GM12878 (cell line): ENCODE results near the gene LRIG3. TPM values are rescaled to one million over a fixed set of nuclear protein-coding genes. Genes with fewer than 3 reads are reported as not detected.
"Not testable (repeated sequence)": the region's sequence is repeated elsewhere in the genome, so short reads cannot be mapped to it uniquely, and the experiment has no call there.

Source experiments
- ATAC-seq: fragments of 200-7000 bp; cut with Tn5 transposase; 3 replicates; pipeline ENCODE4 v1.9.1; 2020; ENCODE audit warnings: mild to moderate bottlenecking, moderate library complexity
- BruUV-seq: library from RNA; stranded (reverse); fragments of 400-500 nt; replicated peaks from 2 replicates; lab custom pipeline; 2021; lab: Mats Ljungman, UMichigan
- CTCF ChIA-PET: fragments of 300-600 bp; sonication (Branson Sonifier 250); formaldehyde crosslinking; extraction: SDS; loops from one replicate; lab custom pipeline; 2021; ENCODE audit warnings: inconsistent platforms; lab: Yijun Ruan, JAX
- POLR2A ChIA-PET: fragments of 350-600 bp; formaldehyde crosslinking; extraction: SDS; loops from one replicate; lab custom pipeline; 2021; ENCODE audit warnings: inconsistent platforms; lab: Charles Lee
- RAD21 ChIA-PET: fragments of 300-600 bp; sonication (Branson Sonifier 250); formaldehyde crosslinking; loops from one replicate; lab custom pipeline; 2023; ENCODE audit warnings: antibody characterized with exemption; ENCODE audit not compliant: unreplicated experiment; lab: Charles Lee
- SMC1A ChIA-PET: fragments of 300-600 bp; sonication (Branson Sonifier 250); formaldehyde crosslinking; loops from one replicate; lab custom pipeline; 2023; ENCODE audit not compliant: unreplicated experiment, uncharacterized antibody; lab: Charles Lee
- DNase-seq: peaks from one replicate; pipeline ENCODE4 v3.0.0-alpha.2; 2011; ENCODE audit warnings: low read depth, low spot score
- FAIRE-seq: peaks from 3 replicates; lab custom pipeline; 2011; peaks lifted over from hg19 to GRCh38; lab: Jason Lieb, UNC
- H2AFZ ChIP-seq: 2 replicates; pipeline ENCODE4 v1.6.0; 2011; ENCODE audit warnings: low read depth, low read length, control low read depth; ENCODE audit not compliant: control insufficient read depth
- H3K27ac ChIP-seq: 2 replicates; pipeline ENCODE4 v1.5.1; 2011; ENCODE audit warnings: control low read depth; ENCODE audit not compliant: control insufficient read depth, insufficient read depth
- H3K27me3 ChIP-seq, 2 experiments: replicated peaks in 1 of 2; 2 replicates each; pipeline versions ENCODE4 v1.6.0 to v1.6.1; 2011; ENCODE audit warnings: low read length in 1 of 2; ENCODE audit not compliant: control insufficient read depth in 2 of 2, insufficient read depth in 2 of 2
- H3K36me3 ChIP-seq, 2 experiments: 2 replicates each; pipeline ENCODE4 v1.5.1; 2011; ENCODE audit warnings: low read length in 1 of 2; ENCODE audit not compliant: control insufficient read depth in 2 of 2, insufficient read depth in 2 of 2
- H3K4me1 ChIP-seq: 2 replicates; pipeline ENCODE4 v1.6.1; 2011; ENCODE audit warnings: mild to moderate bottlenecking, low read length, moderate library complexity, mixed read lengths; ENCODE audit not compliant: control insufficient read depth, insufficient read depth
- H3K4me2 ChIP-seq: 2 replicates; pipeline ENCODE4 v1.6.0; 2011; ENCODE audit warnings: control low read depth; ENCODE audit not compliant: control insufficient read depth, insufficient read depth
- H3K4me3 ChIP-seq: fragments of 200-600 bp; sonication (generic); 2 replicates; pipeline ENCODE4 v1.5.1; 2016
- H3K79me2 ChIP-seq: 2 replicates; pipeline ENCODE4 v1.6.0; 2011; ENCODE audit warnings: low read length; ENCODE audit not compliant: control insufficient read depth, insufficient read depth
- H3K9ac ChIP-seq: 2 replicates; pipeline ENCODE4 v1.8.0; 2011; ENCODE audit warnings: low read length, control low read depth, mixed read lengths; ENCODE audit not compliant: control insufficient read depth, insufficient read depth
- H3K9me3 ChIP-seq: replicated peaks from 3 replicates; pipeline ENCODE4 v1.5.1; 2011; ENCODE audit warnings: mild to moderate bottlenecking, low read length; ENCODE audit not compliant: control insufficient read depth, insufficient read depth
- H4K20me1 ChIP-seq: 2 replicates; pipeline ENCODE4 v1.6.0; 2011; ENCODE audit not compliant: control insufficient read depth, insufficient read depth
- FOS ChIP-seq: IDR thresholded peaks from 3 replicates; pipeline ENCODE4 v1.6.1; 2011; ENCODE audit warnings: borderline replicate concordance; ENCODE audit not compliant: insufficient read length; ENCODE audit errors: extremely low read depth
- JUND ChIP-seq: IDR thresholded peaks from 2 replicates; pipeline ENCODE4 v1.6.1; 2012; ENCODE audit warnings: low read depth, mild to moderate bottlenecking, low read length, improper control_type of control experiment, moderate library complexity
- NFIC ChIP-seq: IDR thresholded peaks from 2 replicates; pipeline ENCODE4 v1.6.1; 2012; ENCODE audit warnings: low read depth, mild to moderate bottlenecking, inconsistent platforms, low read length, moderate library complexity
- NR2F1 ChIP-seq: fragments of 450-650 bp; conservative IDR thresholded peaks from 2 replicates; pipeline ENCODE4 v1.6.1; 2017; ENCODE audit warnings: mild to moderate bottlenecking
- PML ChIP-seq: IDR thresholded peaks from 2 replicates; pipeline ENCODE4 v1.6.1; 2012; ENCODE audit warnings: low read length, inconsistent platforms
- SP1 ChIP-seq: IDR thresholded peaks from one replicate; pipeline ENCODE4 v1.6.1; 2011; ENCODE audit warnings: low read depth, low read length
- TCF7 ChIP-seq: IDR thresholded peaks from 2 replicates; pipeline ENCODE4 v1.6.1; 2014; ENCODE audit warnings: antibody characterized with exemption, borderline replicate concordance
- WGBS: methylation state at CpG from one replicate; pipeline ENCODE4 v1.1.6; 2016; ENCODE audit warnings: low lambda C conversion rate; ENCODE audit not compliant: insufficient replicate concordance, insufficient coverage; ENCODE audit errors: missing lambda C conversion rate; 5-methylcytosine and 5-hydroxymethylcytosine counted together
- in situ Hi-C: fragments of 300-500 bp; cut with MboI; formaldehyde crosslinking; loops from 9 replicates; pipeline ENCODE4 v1.14.3; 2018; ENCODE audit warnings: mixed read lengths
- intact Hi-C: fragments of 100-400 bp; cut with micrococcal nuclease; formaldehyde crosslinking; loops from one replicate; pipeline ENCODE4 v1.14.2; 2022; ENCODE audit not compliant: unreplicated experiment
- polyA plus RNA-seq, 11 experiments: library from polyadenylated mRNA; depleted of rRNA in 4 of 11; unstranded in 6 of 11; stranded (reverse) in 5 of 11; fragments of >200 nt; fragmentation: Nextera tagmentation in 4 of 11; fragmentation: Illumina TruSeq in 1 of 11; extraction: Ambion mirVana in 4 of 11; extraction: Trizol in 1 of 11; gene quantifications; 1 replicate in 1 of 11; 2 replicates in 10 of 11; pipeline versions ENCODE4 v1.2.1 to v1.2.3, GENCODE V29; 2011 to 2016; ENCODE audit warnings: inconsistent platforms in 2 of 11, missing spikeins in 2 of 11, low read depth in 1 of 11
- total RNA-seq, 4 experiments: library from RNA; depleted of rRNA in 3 of 4; stranded (reverse); fragments of >200 nt in 3 of 4; fragmentation: Illumina TruSeq in 1 of 4; extraction: Trizol in 1 of 4; gene quantifications; 2 replicates each; pipeline versions ENCODE4 v1.2.1 to v1.2.3, GENCODE V29; 2013 to 2021
- TF ChIP-seq, protein P1 (sequence below): IDR thresholded peaks from 2 replicates; pipeline ENCODE4 v1.6.1; 2012; ENCODE audit warnings: improper control_type of control experiment, low read depth, low read length; ENCODE audit not compliant: insufficient replicate concordance
- TF ChIP-seq, protein P2 (sequence below): fragments of 450-650 bp; IDR thresholded peaks from 2 replicates; pipeline ENCODE4 v1.6.1; 2017; ENCODE audit warnings: antibody characterized with exemption, mild to moderate bottlenecking, moderate library complexity

The LRIG3 gene
- total and polyA plus RNA-seq, 10 of the 15 experiments (the other 5 are each of a cell fraction or from before 2014, with no cell fraction given): 0.95 to 8.5 (median 5.0) TPM

DNA sequence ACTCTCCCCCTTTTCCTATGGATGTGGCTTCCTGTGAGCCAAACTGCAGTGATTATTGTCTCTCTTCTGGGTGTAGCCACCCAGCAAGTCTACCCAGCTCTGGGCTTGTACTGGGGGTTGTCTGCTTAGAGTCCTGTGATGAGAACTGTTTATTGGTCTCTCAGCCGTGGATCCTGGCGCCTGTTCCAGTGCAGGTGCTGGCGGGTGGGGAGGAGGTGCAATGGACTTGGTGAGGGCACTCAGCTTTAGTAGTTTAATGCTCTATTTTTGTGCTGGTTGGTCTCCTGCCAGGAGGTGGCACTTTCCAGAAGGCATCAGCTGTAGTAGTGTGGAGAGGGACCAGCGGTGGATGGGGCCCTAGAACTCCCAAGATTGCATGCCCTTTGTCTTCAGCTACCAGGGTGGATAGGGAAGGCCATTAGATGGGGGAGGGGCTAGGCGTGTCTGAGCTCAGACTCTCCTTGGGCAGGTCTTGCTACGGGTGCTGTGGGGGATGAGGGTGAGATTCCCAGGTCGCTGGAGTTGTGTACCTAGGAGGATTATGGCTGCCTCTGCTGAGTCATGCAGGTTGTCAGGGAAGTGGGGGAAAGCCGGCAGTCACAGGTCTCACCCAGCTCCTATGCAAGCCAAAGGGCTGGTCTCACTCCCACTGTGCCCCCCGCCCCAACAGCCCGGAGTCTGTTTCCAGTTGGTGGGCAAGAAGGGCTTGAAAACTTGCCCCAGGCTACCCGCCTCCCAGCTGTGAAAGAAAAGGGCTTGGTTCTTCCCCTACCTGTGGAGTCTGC is 29.8 kb upstream of the LRIG3 start:
- H4K20me1 ChIP-seq, BruUV-seq, POLR2A ChIA-PET, H3K27me3 ChIP-seq, H3K79me2 ChIP-seq, SMC1A ChIA-PET, H3K36me3 ChIP-seq, RAD21 ChIA-PET, H3K4me1 ChIP-seq, H3K4me3 ChIP-seq, H3K27ac ChIP-seq, H3K4me2 ChIP-seq, intact Hi-C loops, H3K9ac ChIP-seq, DNase-seq, H3K9me3 ChIP-seq, ATAC-seq, H2AFZ ChIP-seq, in situ Hi-C loops, FAIRE-seq, CTCF ChIA-PET: not testable (repeated sequence)
- 15% methylated on average over 11 of the region's 11 CpGs for WGBS

DNA sequence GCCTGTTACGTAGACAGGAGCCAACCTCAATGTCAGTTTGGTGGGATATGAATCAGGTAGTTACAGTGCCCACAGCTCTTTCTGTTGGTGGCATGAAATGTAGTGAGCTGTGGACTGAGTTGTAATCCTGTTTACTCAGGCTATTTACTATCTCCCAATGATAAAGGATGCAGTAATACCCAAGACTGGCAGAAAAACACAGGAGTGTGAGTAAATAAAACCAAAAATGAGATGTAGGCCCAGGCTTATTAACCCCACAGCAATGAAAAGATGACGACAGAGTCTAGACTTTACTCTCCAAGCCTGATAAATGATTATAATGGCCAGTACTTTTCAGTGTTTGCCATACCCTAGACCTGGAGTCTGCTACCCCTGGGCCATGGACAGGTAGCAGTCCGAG is 22.8 kb upstream of the LRIG3 start:
- Histone ChIP-seq H4K20me1 (no peaks in the 10 kb centered on the region), H3K4me2 (no peak overlapping the region), H3K4me1 (no peaks in the 10 kb centered on the region), H3K9me3 (no peaks in the 10 kb centered on the region), H3K27me3 (no peaks in the 10 kb centered on the region), H3K9ac (no peak overlapping the region), H3K79me2 (no peaks in the 10 kb centered on the region), H3K36me3 (no peaks in the 10 kb centered on the region), H3K27ac (no peak overlapping the region), H2AFZ (no peak overlapping the region), H3K4me3 (no peak overlapping the region)
- DNase-seq (no peak), FAIRE-seq (no peak), ATAC-seq (no peak)
- POLR2A ChIA-PET: no interaction called here
- intact Hi-C loops: no loop called here
- 48% methylated on average over 3 of the region's 3 CpGs for WGBS
- no TSS peak for BruUV-seq
- in situ Hi-C loops: no loop called here
- RAD21 ChIA-PET: no interaction called here
- CTCF ChIA-PET: no interaction called here
- SMC1A ChIA-PET: no interaction called here
- TF ChIP-seq SP1 (no peak), PML (no peak), TCF7 (no peak), FOS (no peak), JUND (no peak), NR2F1 (no peak), NFIC (no peak)
- TF ChIP-seq, protein P1, sequence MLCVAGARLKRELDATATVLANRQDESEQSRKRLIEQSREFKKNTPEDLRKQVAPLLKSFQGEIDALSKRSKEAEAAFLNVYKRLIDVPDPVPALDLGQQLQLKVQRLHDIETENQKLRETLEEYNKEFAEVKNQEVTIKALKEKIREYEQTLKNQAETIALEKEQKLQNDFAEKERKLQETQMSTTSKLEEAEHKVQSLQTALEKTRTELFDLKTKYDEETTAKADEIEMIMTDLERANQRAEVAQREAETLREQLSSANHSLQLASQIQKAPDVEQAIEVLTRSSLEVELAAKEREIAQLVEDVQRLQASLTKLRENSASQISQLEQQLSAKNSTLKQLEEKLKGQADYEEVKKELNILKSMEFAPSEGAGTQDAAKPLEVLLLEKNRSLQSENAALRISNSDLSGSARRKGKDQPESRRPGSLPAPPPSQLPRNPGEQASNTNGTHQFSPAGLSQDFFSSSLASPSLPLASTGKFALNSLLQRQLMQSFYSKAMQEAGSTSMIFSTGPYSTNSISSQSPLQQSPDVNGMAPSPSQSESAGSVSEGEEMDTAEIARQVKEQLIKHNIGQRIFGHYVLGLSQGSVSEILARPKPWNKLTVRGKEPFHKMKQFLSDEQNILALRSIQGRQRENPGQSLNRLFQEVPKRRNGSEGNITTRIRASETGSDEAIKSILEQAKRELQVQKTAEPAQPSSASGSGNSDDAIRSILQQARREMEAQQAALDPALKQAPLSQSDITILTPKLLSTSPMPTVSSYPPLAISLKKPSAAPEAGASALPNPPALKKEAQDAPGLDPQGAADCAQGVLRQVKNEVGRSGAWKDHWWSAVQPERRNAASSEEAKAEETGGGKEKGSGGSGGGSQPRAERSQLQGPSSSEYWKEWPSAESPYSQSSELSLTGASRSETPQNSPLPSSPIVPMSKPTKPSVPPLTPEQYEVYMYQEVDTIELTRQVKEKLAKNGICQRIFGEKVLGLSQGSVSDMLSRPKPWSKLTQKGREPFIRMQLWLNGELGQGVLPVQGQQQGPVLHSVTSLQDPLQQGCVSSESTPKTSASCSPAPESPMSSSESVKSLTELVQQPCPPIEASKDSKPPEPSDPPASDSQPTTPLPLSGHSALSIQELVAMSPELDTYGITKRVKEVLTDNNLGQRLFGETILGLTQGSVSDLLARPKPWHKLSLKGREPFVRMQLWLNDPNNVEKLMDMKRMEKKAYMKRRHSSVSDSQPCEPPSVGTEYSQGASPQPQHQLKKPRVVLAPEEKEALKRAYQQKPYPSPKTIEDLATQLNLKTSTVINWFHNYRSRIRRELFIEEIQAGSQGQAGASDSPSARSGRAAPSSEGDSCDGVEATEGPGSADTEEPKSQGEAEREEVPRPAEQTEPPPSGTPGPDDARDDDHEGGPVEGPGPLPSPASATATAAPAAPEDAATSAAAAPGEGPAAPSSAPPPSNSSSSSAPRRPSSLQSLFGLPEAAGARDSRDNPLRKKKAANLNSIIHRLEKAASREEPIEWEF: no peak
- TF ChIP-seq, protein P2, sequence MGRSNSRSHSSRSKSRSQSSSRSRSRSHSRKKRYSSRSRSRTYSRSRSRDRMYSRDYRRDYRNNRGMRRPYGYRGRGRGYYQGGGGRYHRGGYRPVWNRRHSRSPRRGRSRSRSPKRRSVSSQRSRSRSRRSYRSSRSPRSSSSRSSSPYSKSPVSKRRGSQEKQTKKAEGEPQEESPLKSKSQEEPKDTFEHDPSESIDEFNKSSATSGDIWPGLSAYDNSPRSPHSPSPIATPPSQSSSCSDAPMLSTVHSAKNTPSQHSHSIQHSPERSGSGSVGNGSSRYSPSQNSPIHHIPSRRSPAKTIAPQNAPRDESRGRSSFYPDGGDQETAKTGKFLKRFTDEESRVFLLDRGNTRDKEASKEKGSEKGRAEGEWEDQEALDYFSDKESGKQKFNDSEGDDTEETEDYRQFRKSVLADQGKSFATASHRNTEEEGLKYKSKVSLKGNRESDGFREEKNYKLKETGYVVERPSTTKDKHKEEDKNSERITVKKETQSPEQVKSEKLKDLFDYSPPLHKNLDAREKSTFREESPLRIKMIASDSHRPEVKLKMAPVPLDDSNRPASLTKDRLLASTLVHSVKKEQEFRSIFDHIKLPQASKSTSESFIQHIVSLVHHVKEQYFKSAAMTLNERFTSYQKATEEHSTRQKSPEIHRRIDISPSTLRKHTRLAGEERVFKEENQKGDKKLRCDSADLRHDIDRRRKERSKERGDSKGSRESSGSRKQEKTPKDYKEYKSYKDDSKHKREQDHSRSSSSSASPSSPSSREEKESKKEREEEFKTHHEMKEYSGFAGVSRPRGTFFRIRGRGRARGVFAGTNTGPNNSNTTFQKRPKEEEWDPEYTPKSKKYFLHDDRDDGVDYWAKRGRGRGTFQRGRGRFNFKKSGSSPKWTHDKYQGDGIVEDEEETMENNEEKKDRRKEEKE: no peak
